ENCODE data around the gene TSPAN2. TPM values are rescaled to one million over a fixed set of nuclear protein-coding genes. Genes with fewer than 3 reads are reported as not detected.

The TSPAN2 gene
- polyA plus RNA-seq, 1 experiment: 3.9 TPM

DNA sequence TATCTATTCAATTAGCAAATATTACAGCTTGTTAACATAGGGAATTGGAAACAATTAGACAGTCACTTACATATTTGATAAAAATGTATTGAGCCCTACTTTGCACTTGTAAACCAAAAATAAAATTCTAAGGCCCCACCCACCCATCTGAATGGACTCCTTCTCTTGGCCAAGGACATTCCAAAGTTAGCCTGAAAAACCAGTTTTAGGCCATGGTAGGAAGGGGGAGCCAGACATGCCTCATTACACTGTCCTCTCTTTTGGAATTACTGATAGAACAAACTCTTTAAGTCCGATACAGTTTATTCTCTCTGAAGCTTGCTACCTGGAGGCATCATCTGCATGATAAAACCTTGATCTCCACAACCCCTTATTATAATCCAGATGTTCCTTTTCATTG, 28.0 kb upstream of the TSPAN2 start:
- Histone ChIP-seq H3K36me3 (ENCODE audit: control insufficient read depth, insufficient read depth, low read length) (no peaks in the 10 kb centered on the region), H3K27me3 (ENCODE audit: control insufficient read depth, insufficient read depth, low read length) (no peaks in the 10 kb centered on the region), H3K4me3 (ENCODE audit: low read depth, low read length) (no peak overlapping the region)
- POLR2A ChIA-PET: no interaction called here
- no peak for DNase-seq (ENCODE audit: low read depth)
- CTCF ChIA-PET: interaction anchor here (1.5 to 2.1 kb wide), 3 partner anchors 76 to 478 kb away, joined by 3 to 6 read pairs (median 5); no protein-coding TSS in a partner anchor
- no peak for TF ChIP-seq CTCF (IDR thresholded peaks at IDR 0.05; ENCODE audit: insufficient read depth, low read depth, low read length)

- Histone ChIP-seq H3K27me3 (ENCODE audit: control insufficient read depth, insufficient read depth, low read length) (no peaks in the 10 kb centered on the region), H3K4me3 (ENCODE audit: low read depth, low read length) (no peak overlapping the region), H3K36me3 (ENCODE audit: control insufficient read depth, insufficient read depth, low read length) (no peaks in the 10 kb centered on the region)
- TF ChIP-seq CTCF (IDR thresholded peaks at IDR 0.05; ENCODE audit: insufficient read depth, low read depth, low read length): no peak
- CTCF ChIA-PET: interaction anchor here (0.8 kb wide), 1 partner anchor 64 kb away, joined by 4 read pairs; no protein-coding TSS in a partner anchor
- no peak for DNase-seq (ENCODE audit: low read depth)
- POLR2A ChIA-PET: no interaction called here
Observed at GRCh38 chr1:115116512-115116911, 27.2 kb upstream of the TSPAN2 start.

GRCh38 chr1:115115521-115116161, 26.3 kb upstream of the TSPAN2 start:
- Histone ChIP-seq H3K4me3 (ENCODE audit: low read depth, low read length) (no peak overlapping the region), H3K27me3 (ENCODE audit: control insufficient read depth, insufficient read depth, low read length) (no peaks in the 10 kb centered on the region), H3K36me3 (ENCODE audit: control insufficient read depth, insufficient read depth, low read length) (no peaks in the 10 kb centered on the region)
- ChIA-PET POLR2A (no interaction called here), CTCF (interaction anchor here (0.8 kb wide), 1 partner anchor 63 kb away, joined by 4 read pairs; no protein-coding TSS in a partner anchor)
- no peak for TF ChIP-seq CTCF (IDR thresholded peaks at IDR 0.05; ENCODE audit: insufficient read depth, low read depth, low read length)
- DNase-seq (ENCODE audit: low read depth): no peak

DNA sequence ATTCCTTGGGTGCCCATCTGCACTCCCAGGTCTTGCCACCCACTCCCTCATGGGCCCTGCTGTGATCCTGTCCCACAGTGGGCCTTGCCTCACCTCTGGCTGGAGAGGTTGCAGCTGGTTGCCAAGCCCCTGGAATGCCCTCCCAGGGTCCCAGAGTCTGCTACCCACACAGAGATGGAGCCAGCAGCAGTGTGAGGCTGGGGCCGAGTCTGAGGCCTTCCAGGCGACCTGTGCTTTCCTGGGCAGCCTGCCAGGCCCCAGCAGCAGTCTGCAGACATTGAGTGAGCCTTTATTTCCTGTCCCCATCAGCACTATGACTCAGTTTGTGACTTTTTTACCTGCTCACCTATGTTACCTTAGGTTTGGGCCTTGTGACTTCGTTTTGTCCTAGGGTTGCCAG, 25.0 kb upstream of the TSPAN2 start:
- ChIA-PET CTCF (interaction anchor here (0.7 to 4.7 kb wide), 19 partner anchors 9 to 484 kb away, joined by 3 to 45 read pairs (median 14); no protein-coding TSS in a partner anchor), POLR2A (no interaction called here)
- no peaks in the 10 kb centered on the region for H3K27me3 ChIP-seq (ENCODE audit: control insufficient read depth, insufficient read depth, low read length)
- H3K36me3 ChIP-seq (ENCODE audit: control insufficient read depth, insufficient read depth, low read length): no peaks in the 10 kb centered on the region
- H3K4me3 ChIP-seq (ENCODE audit: low read depth, low read length): no peak overlapping the region
- no peak for TF ChIP-seq CTCF (IDR thresholded peaks at IDR 0.05; ENCODE audit: insufficient read depth, low read depth, low read length)
- no peak for DNase-seq (ENCODE audit: low read depth)

DNA sequence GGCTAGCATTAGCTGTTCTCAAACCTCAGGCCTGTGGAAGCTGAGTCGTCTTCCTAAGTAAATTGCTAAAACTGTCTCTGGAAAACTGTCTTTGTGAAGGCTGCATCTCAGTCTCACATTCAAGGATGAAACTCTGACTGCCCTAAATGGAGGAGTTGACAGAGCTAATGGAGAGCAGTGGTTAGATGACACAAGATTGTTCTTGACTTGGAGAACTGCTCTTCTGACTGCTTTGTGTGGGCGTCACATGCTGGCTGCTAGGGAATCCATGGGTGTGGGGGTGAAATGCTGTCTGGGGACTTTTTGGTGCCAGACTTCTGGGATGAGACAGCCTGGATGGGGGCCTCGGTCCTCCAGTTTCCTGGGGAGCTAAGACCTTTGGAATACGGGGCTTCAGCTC, 24.5 kb upstream of the TSPAN2 start:
- Histone ChIP-seq H3K36me3 (ENCODE audit: control insufficient read depth, insufficient read depth, low read length) (no peaks in the 10 kb centered on the region), H3K4me3 (ENCODE audit: low read depth, low read length) (no peak overlapping the region), H3K27me3 (ENCODE audit: control insufficient read depth, insufficient read depth, low read length) (no peaks in the 10 kb centered on the region)
- DNase-seq (ENCODE audit: low read depth): no peak
- ChIA-PET POLR2A (no interaction called here), CTCF (interaction anchor here (0.5 to 4.7 kb wide), 31 partner anchors 9 to 484 kb away, joined by 3 to 45 read pairs (median 4); no protein-coding TSS in a partner anchor)
- no peak for TF ChIP-seq CTCF (IDR thresholded peaks at IDR 0.05; ENCODE audit: insufficient read depth, low read depth, low read length)
